Measurements from ENCODE around the gene PARVB. TPM values are rescaled to one million over a fixed set of nuclear protein-coding genes. Genes with fewer than 3 reads are reported as not detected.
A peak's percentile ranks its signal among the peaks of the same experiment; 100 is the strongest.
"Not testable (repeated sequence)": the region's sequence is repeated elsewhere in the genome, so short reads cannot be mapped to it uniquely, and the experiment has no call there.

PARVB gene
- total RNA-seq, 4 donors from 2014 or later = 10.5 to 25.1 (median 14.6) TPM

DNA sequence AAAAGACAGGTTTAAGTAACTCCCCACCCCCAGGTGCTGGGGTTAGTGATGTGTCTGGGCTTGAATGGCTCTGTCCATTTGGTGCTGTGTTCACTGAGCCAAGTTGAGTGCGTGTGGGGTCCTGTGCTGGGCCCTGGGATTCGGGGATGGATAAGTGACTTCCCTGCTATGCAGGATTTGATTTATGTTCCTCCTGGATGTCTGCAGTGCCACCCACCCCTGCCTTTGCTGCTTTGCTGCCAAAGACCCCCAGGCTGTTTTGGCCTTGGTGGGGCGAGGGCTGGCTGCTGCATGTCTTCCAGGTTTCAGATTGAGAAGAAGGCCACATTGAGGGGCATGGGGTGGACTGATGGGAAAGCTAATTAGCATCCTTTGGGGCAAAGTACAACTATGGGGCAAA, 78.8 kb downstream of the PARVB start:
- DNase-seq (ENCODE audit: low spot score in 2 of 2) = peak in 1 of 2 donors; percentile 59
- WGBS, 2 donors = 64 to 74% methylated on average over 3 of the region's 3 CpGs

GRCh38 chr22:44103735-44104480, 79.8 kb downstream of the PARVB start:
- no peak for TF ChIP-seq CTCF (IDR thresholded peaks at IDR 0.05)
- TF ChIP-seq POLR2A (IDR thresholded peaks at IDR 0.05) = no peak
- WGBS, 2 donors = 90 to 92% methylated on average over 13 of the region's 13 CpGs
- DNase-seq (ENCODE audit: low spot score in 2 of 2) = peak in 1 of 2 donors; percentile 69
- H3K4me3 ChIP-seq (ENCODE audit: low read depth, poor library complexity, severe bottlenecking) = no peak overlapping the region
- intact Hi-C loops (cut with DNase I; ENCODE audit: low total_unique reads) = loop anchor here (5.0 kb wide), 1 partner anchor 1197 kb away; no protein-coding TSS in a partner anchor

More for the DNA sequence above, 78.8 kb downstream of the PARVB start:
- intact Hi-C loops (cut with DNase I; ENCODE audit: low total_unique reads) = loop anchor here (5.0 kb wide), 1 partner anchor 1196 kb away; no protein-coding TSS in a partner anchor
- H3K4me3 ChIP-seq (ENCODE audit: low read depth, poor library complexity, severe bottlenecking) = no peak overlapping the region
- TF ChIP-seq POLR2A (IDR thresholded peaks at IDR 0.05) (no peak), CTCF (IDR thresholded peaks at IDR 0.05) (no peak)

DNA sequence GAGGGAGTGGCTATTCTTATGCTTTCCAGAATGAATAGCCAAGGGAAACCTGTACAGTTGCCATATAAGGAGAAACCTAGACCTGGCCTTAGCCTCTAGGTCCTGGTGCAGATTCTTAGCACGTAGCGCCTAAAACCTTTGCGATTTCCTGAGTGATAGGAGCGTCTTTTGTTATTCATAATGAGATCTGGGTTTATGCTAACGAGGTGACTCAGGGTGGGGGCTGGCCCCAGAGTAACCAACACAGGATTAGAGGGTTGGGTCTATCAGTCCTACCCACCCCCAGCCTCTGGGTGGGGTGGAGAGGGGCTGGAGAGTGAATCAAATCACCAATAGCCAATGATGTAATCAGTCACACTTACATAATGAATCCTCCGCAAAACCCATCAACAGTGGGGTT, 83.2 kb downstream of the PARVB start:
- 72 to 83% methylated on average over 6 of the region's 6 CpGs for whole genome bisulfite sequencing, 2 donors
- intact Hi-C loops (cut with DNase I; ENCODE audit: low total_unique reads) = no loop called here
- TF ChIP-seq CTCF (IDR thresholded peaks at IDR 0.05) (no peak), POLR2A (IDR thresholded peaks at IDR 0.05) (no peak)
- no peak for DNase-seq (ENCODE audit: low spot score in 2 of 2)
- H3K4me3 ChIP-seq (ENCODE audit: low read depth, poor library complexity, severe bottlenecking) = no peak overlapping the region

DNA sequence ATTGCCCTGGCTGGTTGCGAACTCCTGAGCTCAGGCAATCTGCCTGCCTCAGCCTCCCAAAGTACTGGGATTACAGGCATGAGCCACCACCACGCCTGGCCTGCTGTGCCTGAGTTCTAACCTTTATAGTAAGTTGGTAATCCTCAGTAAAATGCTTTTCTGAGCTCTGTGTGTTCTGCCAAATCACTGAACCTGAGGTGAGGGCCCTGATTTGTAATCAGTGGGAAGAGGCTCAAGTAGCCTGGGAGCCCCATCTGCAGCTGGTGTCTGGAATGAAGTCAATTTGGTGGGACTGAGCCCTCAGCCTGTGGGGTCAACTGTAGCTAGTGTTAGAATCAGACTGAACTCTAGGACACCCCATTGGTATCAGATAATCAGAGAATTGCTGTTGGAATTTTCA, 84.0 kb downstream of the PARVB start:
- TF ChIP-seq CTCF (IDR thresholded peaks at IDR 0.05) = no peak
- no peak for TF ChIP-seq POLR2A (IDR thresholded peaks at IDR 0.05)
- 95 to 96% methylated on average over 2 of the region's 2 CpGs for WGBS, 2 donors
- H3K4me3 ChIP-seq (ENCODE audit: low read depth, poor library complexity, severe bottlenecking) = no peak overlapping the region
- DNase-seq (ENCODE audit: low spot score in 2 of 2) = peak in 1 of 2 donors; percentile 25
- intact Hi-C loops (cut with DNase I; ENCODE audit: low total_unique reads) = no loop called here

- peak in 1 of 2 donors; percentile 56 for DNase-seq (ENCODE audit: low spot score in 2 of 2)
- no peak for TF ChIP-seq POLR2A (IDR thresholded peaks at IDR 0.05)
- intact Hi-C loops (cut with DNase I; ENCODE audit: low total_unique reads) = no loop called here
- no peak overlapping the region for H3K4me3 ChIP-seq (ENCODE audit: low read depth, poor library complexity, severe bottlenecking)
- WGBS, 2 donors = 59 to 64% methylated on average over 14 of the region's 14 CpGs
These were observed 84.8 kb downstream of the PARVB start for GRCh38 chr22:44108806-44109385.

- 64 to 72% methylated on average over 4 of the region's 4 CpGs for WGBS, 2 donors
- DNase-seq (ENCODE audit: low spot score in 2 of 2) = peak in 1 of 2 donors; percentile 49
- TF ChIP-seq CTCF (IDR thresholded peaks at IDR 0.05) (no peak), POLR2A (IDR thresholded peaks at IDR 0.05) (no peak)
These were observed 85.3 kb downstream of the PARVB start for GRCh38 chr22:44109416-44109815.

DNA sequence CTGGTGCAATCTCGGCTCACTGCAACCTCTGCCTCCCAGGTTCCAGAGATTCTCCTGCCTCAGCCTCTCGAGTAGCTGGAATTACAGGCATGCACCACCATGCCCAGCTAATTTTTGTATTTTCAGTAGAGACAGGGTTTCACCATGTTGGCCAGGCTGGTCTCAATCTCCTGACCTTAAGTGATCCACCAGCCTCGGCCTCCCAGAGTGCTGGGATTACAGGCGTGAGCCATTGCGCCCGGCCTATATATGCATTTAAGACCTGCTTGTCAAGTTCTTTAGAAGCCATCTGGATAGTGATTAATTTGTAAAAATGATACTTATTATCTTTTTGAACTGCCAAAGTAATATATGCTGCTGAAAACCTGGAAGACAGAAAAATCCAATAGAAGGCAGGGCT, 86.6 kb downstream of the PARVB start:
- 93% methylated on average over 6 of the region's 6 CpGs for WGBS, 2 donors
- intact Hi-C loops (cut with DNase I; ENCODE audit: low total_unique reads); H3K4me3 ChIP-seq (ENCODE audit: low read depth, poor library complexity, severe bottlenecking): not testable (repeated sequence)
- DNase-seq (ENCODE audit: low spot score in 2 of 2) = peak in 1 of 2 donors; percentile 26

More at GRCh38 chr22:44109416-44109815, 85.3 kb downstream of the PARVB start:
- H3K4me3 ChIP-seq (ENCODE audit: low read depth, poor library complexity, severe bottlenecking) = no peak overlapping the region
- intact Hi-C loops (cut with DNase I; ENCODE audit: low total_unique reads) = no loop called here
